Psoas muscle (tissue), 8 donors: Measurements from ENCODE around the gene AFF3. TPM values are rescaled to one million over a fixed set of nuclear protein-coding genes. Genes with fewer than 3 reads are reported as not detected.

ENCODE experiments used
- ATAC-seq, 4 donors: fragments of 200-7000 bp; cut with Tn5 transposase; one replicate each; pipeline ENCODE4 v1.9.1; 2020; ENCODE audit warnings: moderate library complexity in 3 of 4, mild to moderate bottlenecking in 2 of 4
- DNase-seq, 2 donors: peaks; one replicate each; pipeline ENCODE4 v3.0.0-alpha.2; 2020
- H3K27ac ChIP-seq: fragments of 200-600 bp; one replicate; pipeline ENCODE4 v1.8.0; 2022
- H3K27me3 ChIP-seq, 3 donors: fragments of 200-600 bp in 1 of 3; one replicate each; pipeline versions ENCODE4 v1.6.1 to v1.8.0; 2013 to 2022; ENCODE audit warnings: low read length in 2 of 3, mild to moderate bottlenecking in 2 of 3, moderate library complexity in 1 of 3; ENCODE audit not compliant: insufficient read depth in 3 of 3
- H3K36me3 ChIP-seq, 2 donors: fragments of 200-600 bp in 1 of 2; one replicate each; pipeline versions ENCODE4 v1.6.1 to v1.8.0; 2013 to 2022; ENCODE audit warnings: low read depth in 1 of 2, mild to moderate bottlenecking in 1 of 2, moderate library complexity in 1 of 2; ENCODE audit not compliant: insufficient read depth in 1 of 2
- H3K4me1 ChIP-seq: fragments of 200-600 bp; one replicate; pipeline ENCODE4 v1.8.0; 2022
- H3K4me3 ChIP-seq: fragments of 200-600 bp; one replicate; pipeline ENCODE4 v1.8.0; 2022; ENCODE audit warnings: mild to moderate bottlenecking
- H3K9me3 ChIP-seq: fragments of 200-600 bp; one replicate; pipeline ENCODE4 v1.8.0; 2022
- CTCF ChIP-seq: fragments of 200-600 bp; IDR thresholded peaks from one replicate; pipeline ENCODE4 v1.8.0; 2022; ENCODE audit warnings: antibody characterized with exemption
- WGBS, 3 donors: extraction: QIAGEN DNeasy Blood & Tissue Kit; methylation state at CpG; one replicate each; pipeline versions ENCODE4 v1.1.6 to v1.1.7; 2013; 5-methylcytosine and 5-hydroxymethylcytosine counted together
- intact Hi-C, 2 donors: fragments of 100-400 bp; cut with DNase I; formaldehyde crosslinking; loops; one replicate each; pipeline versions ENCODE4 v1.11.0 to v1.14.2; 2022
- polyA plus RNA-seq, 3 donors: library from polyadenylated mRNA; stranded (reverse); fragments of 200-250 nt; gene quantifications; one replicate each; pipeline ENCODE4 v1.2.3, GENCODE V29; 2013
- total RNA-seq, 4 donors: library from RNA; stranded (reverse); fragmentation: NEBNext Ultra II Directional in 2 of 4; extraction: Animal tissue kit (Norgen Biotek cat#: 25700) in 2 of 4; gene quantifications; one replicate each; pipeline versions ENCODE4 v1.2.1 to v1.2.4, GENCODE V29; 2021 to 2023
- donor health status: healthy with polysubstance abuse.
- donor health status: DM: no; HTN: no; CAD: no; lungs with moderate emphysema.
- donor health status: Bipolar disorder and iron deficiency.
- donor health status: healthy.
- donor health status: DM: yes; HTN: yes; CAD: no.
- donor health status: DM: no; HTN: no; CAD: no.
- donor health status: DM: no; HTN: no; CAD: no.
- donor health status: DM: yes; HTN: yes; CAD: no.

AFF3 gene
- total and polyA plus RNA-seq, 7 donors = 0.08 to 2.9 (median 0.44) TPM

DNA sequence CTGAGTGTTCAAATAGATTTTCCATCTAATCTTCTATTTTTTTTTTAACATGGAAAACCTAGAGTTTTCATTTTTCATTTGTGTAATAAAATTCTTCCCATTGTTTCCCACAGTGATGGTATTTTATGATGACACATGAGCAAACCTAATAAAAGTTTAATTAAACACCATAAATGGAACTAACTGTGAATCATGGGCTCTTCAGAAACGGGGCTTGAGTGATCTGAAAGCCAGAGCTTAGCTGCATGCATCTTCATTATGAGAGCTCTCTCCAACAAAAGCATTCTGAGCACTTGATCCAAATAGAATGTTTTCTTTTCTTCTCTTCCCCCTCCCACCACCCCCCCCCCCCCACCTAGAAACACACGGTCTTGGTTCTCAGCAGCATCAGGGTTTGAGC is 570.4 kb downstream of the AFF3 start:
- Histone ChIP-seq H3K27me3 (no peaks in the 10 kb centered on the region), H3K4me3 (no peak overlapping the region), H3K9me3 (no peaks in the 10 kb centered on the region), H3K27ac (no peak overlapping the region), H3K36me3 (no peaks in the 10 kb centered on the region), H3K4me1 (no peaks in the 10 kb centered on the region)
- intact Hi-C loops = no loop called here
- ATAC-seq (no peak), DNase-seq (no peak)
- 18 to 26% (median 21%) methylated on average over 2 of the region's 2 CpGs for WGBS, 3 donors
- TF ChIP-seq CTCF = no peak

GRCh38 chr2:99571533-99571932 is 570.9 kb downstream of the AFF3 start:
- intact Hi-C loops = no loop called here
- TF ChIP-seq CTCF = no peak
- Histone ChIP-seq H3K9me3 (no peaks in the 10 kb centered on the region), H3K4me1 (no peaks in the 10 kb centered on the region), H3K27ac (no peak overlapping the region), H3K36me3 (no peaks in the 10 kb centered on the region), H3K27me3 (no peaks in the 10 kb centered on the region), H3K4me3 (no peak overlapping the region)
- no peak for ATAC-seq
- no peak for DNase-seq
- WGBS, 3 donors = 72 to 78% (median 73%) methylated on average over 4 of the region's 4 CpGs

- Histone ChIP-seq H3K4me3 (no peak overlapping the region), H3K4me1 (no peaks in the 10 kb centered on the region), H3K27me3 (no peaks in the 10 kb centered on the region), H3K36me3 (no peaks in the 10 kb centered on the region), H3K27ac (no peak overlapping the region), H3K9me3 (no peaks in the 10 kb centered on the region)
- TF ChIP-seq CTCF = no peak
- no peak for DNase-seq
- ATAC-seq = no peak
- intact Hi-C loops = no loop called here
- WGBS, 3 donors = 93 to 95% (median 93%) methylated on average over 4 of the region's 4 CpGs
Measured at GRCh38 chr2:99571021-99571420, 571.4 kb downstream of the AFF3 start.

DNA sequence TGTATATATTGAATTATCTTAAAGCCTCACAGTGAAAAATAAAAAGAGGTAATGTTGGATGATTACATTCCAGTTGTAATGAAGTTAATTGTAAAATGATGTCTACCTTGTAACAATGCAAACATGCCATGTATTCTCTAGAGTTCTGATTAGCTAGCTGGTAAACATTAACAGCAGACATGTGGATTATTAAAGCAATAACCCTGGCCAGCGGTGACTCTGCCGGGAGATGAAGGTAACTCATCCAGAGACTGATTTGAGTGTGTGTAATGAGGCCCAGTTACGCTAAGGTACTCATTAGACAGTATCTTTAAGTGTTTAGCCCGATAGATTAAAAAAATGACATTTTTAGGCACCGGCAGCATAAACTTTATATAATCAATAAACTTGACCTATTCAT is 573.0 kb downstream of the AFF3 start:
- no peaks in the 10 kb centered on the region for H3K9me3 ChIP-seq
- no peaks in the 10 kb centered on the region for H3K36me3 ChIP-seq
- ATAC-seq (no peak), DNase-seq (no peak)
- no peaks in the 10 kb centered on the region for H3K27me3 ChIP-seq
- 97 to 99% (median 98%) methylated on average over 5 of the region's 5 CpGs for WGBS, 3 donors
- intact Hi-C loops = no loop called here
- no peaks in the 10 kb centered on the region for H3K4me1 ChIP-seq
- no peak overlapping the region for H3K4me3 ChIP-seq
- no peak overlapping the region for H3K27ac ChIP-seq
- no peak for TF ChIP-seq CTCF

DNA sequence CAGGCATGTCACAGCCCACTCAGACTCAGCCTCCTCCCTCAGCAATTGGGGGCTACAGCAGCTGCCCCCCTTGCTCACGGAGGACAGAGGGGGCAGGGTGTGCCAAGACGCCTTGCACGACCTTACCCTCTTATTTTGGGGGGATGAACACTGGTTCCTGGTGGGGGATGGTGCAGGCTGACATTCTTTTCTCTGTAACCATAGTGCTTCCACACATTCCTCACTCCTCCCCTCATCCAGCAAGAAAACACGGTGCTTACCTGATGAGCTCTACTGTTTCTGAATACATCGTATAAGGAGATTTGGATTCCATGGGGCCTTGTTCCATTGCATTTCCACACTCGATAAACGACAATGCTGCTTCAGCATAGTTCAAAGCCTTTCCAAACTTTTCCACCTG is 577.2 kb downstream of the AFF3 start:
- Histone ChIP-seq H3K4me1 (no peaks in the 10 kb centered on the region), H3K9me3 (no peaks in the 10 kb centered on the region), H3K27ac (no peak overlapping the region), H3K27me3 (no peaks in the 10 kb centered on the region), H3K36me3 (no peaks in the 10 kb centered on the region), H3K4me3 (no peak overlapping the region)
- no peak for ATAC-seq
- 83 to 90% (median 88%) methylated on average over 7 of the region's 7 CpGs for WGBS, 3 donors
- intact Hi-C loops = no loop called here
- TF ChIP-seq CTCF = no peak
- no peak for DNase-seq
